ENCODE measurements around the gene SGIP1.
"Not testable (repeated sequence)": the region's sequence is repeated elsewhere in the genome, so short reads cannot be mapped to it uniquely, and the experiment has no call there.

The SGIP1 gene

DNA sequence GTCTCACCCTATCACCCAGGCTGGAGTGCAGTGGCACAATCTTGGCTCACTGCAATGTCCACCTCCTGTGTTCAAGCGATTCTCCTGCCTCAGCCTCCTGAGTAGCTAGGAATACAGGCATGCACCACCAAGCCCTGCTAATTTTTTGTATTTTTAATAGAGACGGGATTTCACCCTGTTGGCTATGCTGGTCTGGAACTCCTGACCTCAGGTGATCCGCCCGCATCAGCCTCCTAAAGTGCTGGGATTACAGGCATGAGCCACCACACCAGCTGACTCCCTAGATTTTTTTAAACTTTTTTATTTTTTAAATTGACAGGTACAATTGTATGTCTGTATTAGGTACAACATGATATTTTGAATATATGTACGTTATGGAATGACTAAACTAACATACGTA, 200.6 kb downstream of the SGIP1 start:
- not testable (repeated sequence) for FAIRE-seq

GRCh38 chr1:66737836-66738235, 203.9 kb downstream of the SGIP1 start:
- FAIRE-seq: no peak

GRCh38 chr1:66739401-66740157, 205.6 kb downstream of the SGIP1 start:
- FAIRE-seq: no peak

DNA sequence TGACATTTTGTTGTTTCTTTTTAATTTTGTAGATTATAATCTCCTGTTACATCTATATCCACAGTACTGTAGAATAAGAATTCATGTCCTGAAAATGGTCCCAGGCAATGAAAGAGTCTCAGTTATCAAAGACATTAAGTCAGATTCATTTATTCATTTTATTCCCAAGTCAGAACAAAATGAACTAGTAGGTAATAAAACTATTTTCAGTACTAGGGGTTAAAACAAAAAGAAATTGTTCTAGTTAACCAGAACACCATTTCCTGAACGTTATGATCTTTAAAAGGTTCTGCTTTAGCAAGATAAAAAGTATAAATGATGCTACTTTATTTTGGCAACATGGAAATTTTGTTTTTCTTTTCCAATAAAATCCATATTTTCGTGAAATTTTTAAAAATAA, 211.5 kb downstream of the SGIP1 start:
- peak; percentile 53 for FAIRE-seq

DNA sequence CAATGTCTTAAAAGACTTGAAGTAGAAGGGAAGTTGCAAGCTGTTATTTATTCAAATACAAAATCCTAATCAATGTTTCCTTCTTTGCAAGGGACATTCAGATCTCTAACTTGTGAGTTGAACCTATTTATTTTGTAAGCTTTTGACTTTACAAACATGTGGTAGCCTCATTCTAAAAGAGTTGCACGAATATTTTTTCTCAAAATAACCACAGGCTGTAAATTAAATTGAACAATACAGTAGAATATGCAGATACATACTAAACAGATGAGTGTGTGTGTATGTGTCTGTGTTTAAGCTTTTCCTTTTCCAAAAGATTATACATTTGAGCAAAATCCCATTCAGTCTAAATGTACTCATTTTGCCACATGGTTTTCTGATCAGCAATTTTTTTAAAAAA, 213.5 kb downstream of the SGIP1 start:
- FAIRE-seq: no peak

- FAIRE-seq: no peak
These were observed 216.6 kb downstream of the SGIP1 start for GRCh38 chr1:66750577-66750976.

DNA sequence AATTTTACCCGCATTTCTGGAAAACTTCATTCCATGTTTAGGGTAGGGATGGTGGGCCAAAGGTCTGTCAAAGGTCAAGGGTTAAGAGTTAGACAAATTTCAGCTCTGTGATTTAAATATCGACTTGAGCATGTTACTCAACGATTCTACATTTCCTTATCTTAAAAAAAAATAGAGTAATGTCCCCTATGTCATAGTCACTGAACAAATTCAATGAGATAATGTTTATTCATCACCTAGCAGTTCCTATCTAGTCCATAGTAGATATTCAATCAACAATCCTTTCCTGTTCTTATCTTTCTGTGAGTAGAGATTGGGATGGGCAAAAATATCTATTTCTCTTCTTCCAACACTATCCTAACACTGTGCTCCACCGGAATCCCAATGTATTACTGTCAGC, 217.2 kb downstream of the SGIP1 start:
- FAIRE-seq: no peak

- FAIRE-seq: no peak
These were observed 218.1 kb downstream of the SGIP1 start, which contains the start of gene DYNLT5 for GRCh38 chr1:66752000-66752592. Gene DYNLT5 (plus strand): TSS chr1:66752459. CDS start chr1:66754659, 2,200 bp downstream.

- no peak for FAIRE-seq
These were observed 218.9 kb downstream of the SGIP1 start for GRCh38 chr1:66752671-66753371.

GRCh38 chr1:66757722-66758240, 223.8 kb downstream of the SGIP1 start:
- FAIRE-seq: no peak

DNA sequence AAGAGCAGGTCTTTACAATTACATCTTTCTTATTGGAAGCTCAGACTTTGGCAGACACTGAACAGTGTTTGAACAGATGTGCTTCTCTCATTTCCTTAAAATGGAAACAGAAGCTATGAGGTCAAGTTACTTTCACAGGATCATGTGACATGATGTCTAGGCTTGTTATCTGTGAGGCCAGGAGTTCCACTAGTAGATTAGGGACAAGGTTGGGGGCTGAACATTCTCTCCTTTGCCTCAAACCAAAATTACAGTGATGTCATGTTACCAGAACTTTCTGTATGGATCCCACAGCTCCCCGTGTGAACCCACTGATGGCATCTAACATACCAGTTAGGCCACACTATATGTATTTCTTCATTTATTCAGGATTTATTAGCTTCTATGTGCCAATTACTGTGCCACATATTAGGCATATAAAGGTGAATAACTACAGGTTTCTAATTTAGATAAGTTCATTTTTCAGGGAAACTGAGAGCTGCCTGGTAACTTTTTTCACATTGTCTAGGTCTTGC, 224.3 kb downstream of the SGIP1 start:
- FAIRE-seq: no peak

DNA sequence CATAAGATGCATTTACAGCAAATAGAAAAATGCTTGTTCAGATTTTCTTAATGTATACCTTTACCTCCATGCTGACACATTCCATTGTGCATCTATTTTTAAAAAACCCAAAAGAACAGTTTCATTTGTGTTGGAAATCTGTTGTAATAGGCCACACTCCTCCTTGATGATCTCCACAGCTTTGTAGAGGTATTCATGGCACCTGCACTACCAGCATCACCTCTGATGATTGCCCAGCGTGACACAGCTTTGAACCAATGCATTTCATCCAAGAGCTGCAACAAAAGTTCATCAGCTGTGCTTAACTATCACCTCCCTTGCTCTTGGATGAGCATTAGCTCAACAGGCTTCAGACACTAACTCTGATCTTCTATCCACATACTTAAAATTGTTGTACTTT, 226.6 kb downstream of the SGIP1 start:
- no peak for FAIRE-seq

- FAIRE-seq: no peak
These were observed 227.3 kb downstream of the SGIP1 start for GRCh38 chr1:66761221-66761620.

GRCh38 chr1:66764994-66765578, 231.1 kb downstream of the SGIP1 start:
- FAIRE-seq: peak; percentile 95

- no peak for FAIRE-seq
These were observed 233.7 kb downstream of the SGIP1 start for GRCh38 chr1:66767626-66768025.

- FAIRE-seq: no peak
These were observed 235.0 kb downstream of the SGIP1 start for GRCh38 chr1:66768965-66769364.

DNA sequence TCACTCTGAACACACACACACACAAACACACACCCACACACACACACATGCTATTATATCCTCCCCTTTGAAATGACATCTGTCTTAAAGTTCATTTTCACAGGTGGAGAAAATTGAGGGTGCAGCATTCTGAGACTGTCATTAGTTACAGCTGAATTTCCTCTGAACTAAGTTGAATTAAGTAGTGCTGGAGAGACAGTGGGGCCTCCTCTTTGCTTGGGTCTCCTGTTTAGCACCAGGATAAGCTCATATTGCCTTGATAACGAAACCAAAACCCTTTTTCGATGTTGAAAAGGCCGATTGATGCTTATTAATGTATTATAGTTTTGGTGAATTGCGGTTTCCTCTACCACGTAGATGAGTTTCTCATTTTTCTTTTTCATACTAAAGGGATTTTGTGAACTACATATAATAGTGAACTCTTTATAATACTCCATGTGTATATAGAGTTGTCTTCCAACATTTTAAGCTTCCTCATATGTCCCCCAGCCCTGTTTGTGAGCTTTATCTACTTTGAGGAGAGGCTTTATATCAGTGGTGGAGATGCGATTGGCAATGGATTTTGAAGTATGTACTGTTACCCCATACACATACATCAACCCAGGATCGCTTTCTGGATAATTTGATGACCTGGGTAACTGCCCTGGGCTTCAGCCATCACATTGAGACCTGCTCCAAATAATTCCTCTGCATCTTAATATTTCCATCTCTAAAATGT, 235.7 kb downstream of the SGIP1 start:
- no peak for FAIRE-seq

- no peak for FAIRE-seq
These were observed 236.3 kb downstream of the SGIP1 start for GRCh38 chr1:66770240-66770639.

GRCh38 chr1:66770694-66771093, 236.7 kb downstream of the SGIP1 start:
- no peak for FAIRE-seq

DNA sequence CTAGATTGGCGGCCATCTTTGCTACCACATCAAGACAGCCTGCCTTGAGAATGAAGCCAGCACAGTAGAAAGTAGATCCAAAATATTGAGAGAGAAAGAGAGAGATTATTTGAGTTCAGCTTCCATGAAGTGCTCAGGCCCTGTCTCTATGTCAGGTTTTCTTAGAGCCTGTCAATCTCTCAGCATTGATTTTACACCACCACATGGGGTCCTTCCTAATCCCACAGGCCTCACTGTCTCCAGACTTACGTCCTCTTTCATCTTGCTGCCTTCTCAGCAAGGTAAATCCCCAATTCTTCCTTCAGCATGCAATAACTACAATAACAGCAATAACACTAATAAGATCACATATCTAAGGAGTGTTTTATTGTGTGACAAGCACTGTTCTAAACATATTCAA, 239.3 kb downstream of the SGIP1 start:
- no peak for FAIRE-seq

- no peak for FAIRE-seq
These were observed 240.5 kb downstream of the SGIP1 start for GRCh38 chr1:66774438-66774837.

DNA sequence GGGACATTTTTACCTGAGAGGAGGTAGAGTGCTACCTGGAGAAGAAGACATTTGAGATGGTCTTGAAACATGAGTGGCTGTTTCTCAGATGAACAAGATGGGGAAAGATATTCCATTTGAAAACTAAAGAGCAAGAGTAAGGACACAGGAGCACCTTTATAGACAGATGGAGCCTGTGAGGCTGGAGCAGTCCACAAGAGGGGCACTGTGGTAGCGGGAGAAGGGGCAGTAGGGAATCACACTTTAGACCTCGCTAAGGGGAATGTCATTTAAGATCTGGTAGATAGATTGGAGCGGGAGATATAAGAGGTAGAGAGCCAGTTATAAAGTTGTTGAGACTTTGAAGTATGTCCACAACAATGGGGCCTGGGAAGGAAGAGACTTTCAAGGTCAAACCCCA, 241.7 kb downstream of the SGIP1 start:
- FAIRE-seq: no peak

Measured in A204.1 (cell line).